D341Med (cell line): ENCODE data around the gene MBOAT2.

Source experiments
- DNase-seq: peaks from one replicate; pipeline ENCODE4 v3.0.0; 2012; ENCODE audit warnings: low spot score

The MBOAT2 gene

DNA sequence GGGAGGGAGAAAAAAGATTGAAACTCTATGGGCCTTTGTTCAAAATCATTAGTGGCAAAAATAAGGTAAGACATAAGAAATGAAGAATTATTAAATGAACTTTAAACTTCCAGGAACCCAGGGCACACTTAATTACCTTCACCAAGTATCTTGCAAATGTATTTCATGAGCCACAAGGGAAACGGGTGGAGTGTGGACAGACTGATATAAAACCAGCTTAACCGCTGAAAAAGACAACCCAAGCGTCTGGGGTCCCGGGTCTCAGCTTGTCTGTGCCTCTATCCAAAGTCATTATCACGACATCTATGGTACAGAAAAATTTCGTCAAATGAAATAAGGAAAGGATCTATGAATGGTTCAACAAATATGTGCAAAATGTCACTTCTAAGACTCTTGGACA lies 13.9 kb upstream of the MBOAT2 start:
- no peak for DNase-seq

DNA sequence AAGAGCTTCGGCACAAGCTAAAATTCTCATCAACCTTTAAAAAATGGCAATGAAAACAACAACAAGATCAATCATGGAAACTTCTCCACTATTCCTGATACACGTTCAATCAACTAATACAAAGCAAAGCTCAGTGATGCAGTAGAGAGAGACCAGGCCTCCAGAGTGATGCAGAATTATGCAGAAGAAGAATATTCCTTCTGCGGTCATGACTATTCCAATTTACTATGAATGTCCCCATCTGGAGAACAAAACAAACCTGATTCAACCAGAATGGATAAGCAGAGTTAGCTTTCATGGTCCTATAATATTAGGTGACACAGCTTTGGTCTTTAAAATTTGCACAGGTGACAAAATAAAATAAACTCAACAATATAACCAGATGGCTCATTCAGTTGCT lies 12.5 kb upstream of the MBOAT2 start:
- no peak for DNase-seq

DNA sequence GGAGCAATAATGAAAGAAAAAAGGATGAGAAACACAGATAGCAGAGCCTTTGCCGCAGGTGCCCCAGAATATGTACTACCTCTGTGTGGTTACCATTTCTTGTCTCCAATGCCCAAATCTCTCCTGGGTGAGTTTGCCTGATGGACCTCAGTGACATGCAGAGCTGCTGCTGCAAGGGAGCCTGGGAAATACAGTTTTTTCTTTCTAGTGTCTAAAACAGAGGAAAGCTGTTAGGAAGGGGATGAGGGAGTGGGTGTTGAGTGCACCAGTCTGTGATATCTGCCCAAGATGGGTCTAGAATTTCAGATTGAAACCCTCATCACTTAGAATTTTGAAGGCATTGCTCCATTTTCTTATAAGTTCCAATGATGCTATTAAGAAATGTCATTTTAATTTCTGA lies 9.9 kb upstream of the MBOAT2 start:
- no peak for DNase-seq

DNA sequence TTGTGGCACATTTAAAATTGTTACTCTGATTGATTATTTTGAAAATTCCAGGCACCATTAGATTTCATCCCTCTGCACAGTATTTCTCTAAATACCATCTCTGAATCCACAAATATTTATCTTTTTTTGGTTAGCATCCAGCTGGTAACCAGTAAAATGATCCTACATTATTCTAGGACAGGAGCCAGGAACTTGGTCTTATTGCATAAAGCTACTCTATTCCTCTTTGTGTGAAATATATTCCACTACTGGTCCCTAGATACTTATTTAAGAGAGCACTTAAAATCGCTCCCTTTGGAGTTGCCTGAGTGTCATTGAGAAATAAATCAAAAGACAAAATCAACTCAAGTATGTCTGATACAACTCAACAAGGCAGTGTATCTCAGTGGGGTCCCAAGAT lies 7.4 kb upstream of the MBOAT2 start:
- DNase-seq = no peak

DNA sequence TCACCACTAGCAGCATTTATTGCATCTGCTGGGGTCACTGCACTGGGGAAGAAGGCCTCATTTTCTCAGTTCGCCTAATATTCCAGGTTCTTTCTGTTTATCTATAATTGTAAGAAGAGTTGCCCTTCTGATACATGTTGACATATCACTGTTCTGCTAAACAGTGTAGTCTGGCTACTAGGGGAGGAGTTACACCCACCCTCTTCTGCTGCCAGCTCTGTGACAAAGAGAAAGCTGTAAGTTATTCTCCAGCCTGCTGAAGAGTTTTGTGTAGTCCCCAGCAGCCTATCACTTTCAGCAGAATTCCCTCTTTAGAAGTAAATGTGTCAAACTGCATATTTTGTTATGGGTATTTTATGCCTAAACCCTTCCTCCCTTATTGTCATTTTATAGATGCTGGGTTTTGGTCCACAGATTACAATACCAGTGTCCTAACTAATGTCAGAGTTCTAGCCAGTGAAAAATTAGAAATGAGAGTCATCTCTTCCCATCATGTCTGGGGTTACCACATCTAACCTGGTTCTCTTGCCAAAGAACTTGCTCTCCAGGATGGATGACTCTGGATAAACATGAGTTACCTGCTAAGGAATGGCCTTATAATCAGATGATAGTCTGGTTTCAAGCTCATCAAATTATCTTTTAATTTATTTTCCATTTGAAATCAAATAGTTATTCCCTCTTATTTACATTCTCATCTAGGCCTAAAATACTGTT lies 5.6 kb upstream of the MBOAT2 start:
- no peak for DNase-seq

DNA sequence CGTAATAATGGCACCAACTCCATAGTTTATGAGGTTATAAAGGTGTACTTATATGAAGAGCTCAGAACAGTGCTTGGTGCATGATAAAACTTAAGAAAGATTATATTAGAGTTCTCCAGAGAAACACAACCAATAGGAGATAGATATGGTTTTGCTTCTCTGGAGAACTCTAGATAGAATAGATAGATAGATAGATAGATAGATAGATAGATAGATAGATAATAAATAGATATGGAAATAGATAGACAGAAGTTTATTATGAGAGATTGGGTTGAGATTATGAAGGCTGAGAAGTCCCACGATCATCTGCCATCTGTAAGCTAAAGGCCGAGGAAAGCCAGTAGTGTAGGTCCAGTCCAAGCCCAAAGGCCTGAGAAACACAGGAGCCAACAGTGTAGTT lies 2.9 kb upstream of the MBOAT2 start:
- no peak for DNase-seq

DNA sequence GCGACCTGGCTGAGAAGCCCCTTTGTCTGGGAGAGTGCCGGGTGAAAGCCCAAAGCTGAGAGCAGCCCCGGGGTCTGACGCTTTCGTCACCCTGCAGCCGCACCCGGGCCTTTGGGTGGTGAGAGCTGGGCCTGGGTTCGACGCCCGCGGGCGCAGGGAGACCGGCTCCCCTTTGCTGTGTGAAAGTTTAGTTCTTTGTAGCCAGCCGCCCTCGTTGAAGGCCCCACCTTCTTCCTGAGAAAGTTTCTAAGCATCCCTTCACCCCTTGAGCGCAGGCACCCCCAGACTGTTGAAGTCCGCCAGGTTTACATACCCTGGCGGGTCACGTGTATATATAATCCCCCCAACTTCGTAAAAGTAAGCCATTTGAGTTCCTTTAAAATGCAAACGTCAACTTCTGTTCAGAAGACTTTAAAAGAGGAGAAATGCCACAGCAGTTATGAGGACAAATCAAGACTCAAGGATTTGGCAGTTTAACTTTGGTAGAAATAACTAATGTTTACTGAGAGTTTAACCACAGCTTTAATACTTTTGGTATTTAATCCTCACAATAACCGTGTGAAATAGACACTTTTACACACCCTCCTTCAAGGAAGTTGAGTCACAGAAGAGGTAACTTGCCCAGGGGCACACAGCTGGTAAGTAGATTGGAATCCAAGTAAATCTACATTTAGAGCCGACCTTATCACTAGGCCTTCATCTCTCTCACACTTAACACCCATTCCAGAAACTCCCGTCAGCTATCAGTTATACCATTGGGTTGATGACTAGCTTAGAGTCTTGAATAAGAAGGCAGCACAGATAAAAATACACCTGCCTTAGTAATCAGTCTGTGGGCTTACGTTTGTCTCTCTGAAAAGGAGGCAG lies 1.1 kb upstream of the MBOAT2 start:
- no peak for DNase-seq

DNA sequence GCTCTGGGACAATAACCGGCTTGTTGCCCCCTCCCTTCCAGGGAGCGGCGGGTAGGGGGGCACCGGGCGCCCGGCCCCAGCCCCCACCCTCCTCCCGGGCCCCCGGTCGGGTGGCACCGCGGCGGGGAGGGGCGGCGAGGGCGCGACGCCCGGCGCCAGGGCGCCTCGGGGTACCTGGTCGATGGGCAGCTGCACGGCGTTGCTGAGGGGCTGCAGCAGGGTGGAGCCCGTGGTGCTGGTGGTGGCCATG lies 193 bp downstream of the MBOAT2 start:
- no peak for DNase-seq

DNA sequence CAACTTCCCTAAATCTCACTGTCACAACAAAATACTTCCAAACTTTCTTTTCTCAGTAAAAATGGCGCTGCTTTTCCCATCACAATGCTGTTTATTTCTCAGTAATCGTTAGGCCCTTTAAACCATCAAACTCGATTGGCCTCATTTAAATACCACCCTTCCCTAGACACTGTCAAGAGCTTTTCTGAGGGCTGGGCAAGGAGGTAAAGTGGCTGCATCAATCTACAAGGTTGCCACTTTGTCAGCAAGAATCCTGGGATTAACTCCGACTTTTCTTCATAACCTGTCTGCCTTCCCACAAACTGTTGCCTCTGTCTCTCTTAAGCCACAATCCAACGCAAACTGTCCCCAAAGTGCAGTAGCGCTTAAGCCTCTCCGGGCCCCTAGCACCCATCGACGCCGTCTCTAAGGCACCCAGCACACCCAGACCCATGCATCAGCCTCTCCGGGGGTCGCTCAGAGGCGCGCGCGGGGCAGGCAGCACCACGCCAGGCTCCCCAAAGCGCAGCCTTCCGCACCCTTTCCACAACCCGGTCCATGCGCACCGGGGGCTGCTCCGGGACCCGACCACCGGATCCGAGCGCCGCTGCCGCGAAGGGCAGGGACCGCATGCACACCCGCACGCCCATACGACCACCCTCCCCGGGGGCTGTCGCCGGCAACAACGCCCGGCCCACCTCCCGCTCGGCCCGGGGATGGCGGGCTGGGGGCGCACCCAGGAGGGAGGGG lies 683 bp downstream of the MBOAT2 start:
- DNase-seq = peak; percentile 59

DNA sequence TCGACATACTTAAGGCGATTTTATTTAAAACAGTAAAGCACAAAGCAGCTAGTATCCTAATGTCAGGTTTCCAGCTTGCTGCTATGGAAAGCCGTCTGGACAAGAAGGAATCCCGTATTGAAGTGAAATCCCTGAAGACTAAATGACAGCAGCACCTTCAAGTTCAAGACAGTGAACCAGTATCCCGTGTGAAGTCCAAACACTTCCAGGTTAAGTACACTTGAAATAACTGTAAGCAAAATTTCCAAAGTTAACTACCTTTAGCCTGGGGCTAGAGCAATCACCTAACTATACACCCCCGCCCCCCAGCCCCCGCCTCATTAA lies 1.2 kb downstream of the MBOAT2 start:
- DNase-seq = no peak

DNA sequence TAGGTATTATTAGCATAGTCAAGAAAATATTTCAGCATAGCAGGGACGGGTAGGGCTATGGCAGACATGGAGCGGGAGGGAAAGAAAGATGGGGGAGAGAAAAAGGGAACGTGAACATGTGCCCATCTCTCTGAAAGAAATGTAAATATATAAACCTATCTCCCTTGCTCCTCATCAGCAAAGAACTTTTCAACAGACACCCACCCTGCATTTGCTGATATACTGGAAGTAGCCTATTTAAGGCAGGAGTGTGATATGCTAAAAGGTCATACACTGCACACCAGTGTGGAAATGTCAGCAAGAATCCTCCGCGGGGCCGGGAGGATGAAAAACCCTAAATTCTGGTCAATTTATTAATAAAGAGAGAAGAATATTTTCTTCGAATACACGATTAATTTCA lies 1.7 kb downstream of the MBOAT2 start:
- no peak for DNase-seq

DNA sequence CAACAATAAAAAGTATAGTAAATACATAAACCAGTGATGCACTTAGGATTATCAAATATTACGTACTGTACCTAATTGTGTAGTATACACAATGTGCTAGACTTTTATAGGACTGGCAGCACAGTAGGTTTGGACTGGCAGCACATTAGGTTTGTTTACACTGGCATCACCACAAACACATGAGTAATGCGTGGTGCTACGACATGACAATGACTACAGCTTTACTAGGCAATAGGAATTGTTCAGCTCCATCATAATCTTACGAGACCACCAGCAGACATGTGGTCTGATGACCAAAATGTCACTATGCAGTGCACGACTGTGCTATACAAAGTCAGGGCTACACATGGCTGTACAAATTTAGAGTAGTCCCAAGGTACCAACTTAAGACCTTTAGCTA lies 2.3 kb downstream of the MBOAT2 start:
- no peak for DNase-seq

DNA sequence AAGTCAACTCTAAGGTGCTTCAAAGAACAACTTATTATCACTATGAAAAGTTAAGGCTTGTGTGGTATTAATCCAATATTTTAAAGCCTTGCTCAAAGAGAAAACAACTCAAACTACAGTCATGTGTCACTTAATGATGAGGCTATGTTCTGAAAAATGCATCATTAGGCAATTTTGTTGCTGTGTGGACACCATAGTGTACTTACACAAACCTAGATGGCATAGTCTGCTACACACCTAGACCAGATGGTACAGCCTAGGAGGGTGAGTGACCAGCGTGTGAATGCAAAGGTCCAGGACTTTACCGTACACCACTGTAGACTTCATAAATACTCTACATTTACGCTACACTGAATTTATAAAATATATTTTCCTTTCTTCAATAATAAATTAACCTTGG lies 3.0 kb downstream of the MBOAT2 start:
- DNase-seq = no peak

DNA sequence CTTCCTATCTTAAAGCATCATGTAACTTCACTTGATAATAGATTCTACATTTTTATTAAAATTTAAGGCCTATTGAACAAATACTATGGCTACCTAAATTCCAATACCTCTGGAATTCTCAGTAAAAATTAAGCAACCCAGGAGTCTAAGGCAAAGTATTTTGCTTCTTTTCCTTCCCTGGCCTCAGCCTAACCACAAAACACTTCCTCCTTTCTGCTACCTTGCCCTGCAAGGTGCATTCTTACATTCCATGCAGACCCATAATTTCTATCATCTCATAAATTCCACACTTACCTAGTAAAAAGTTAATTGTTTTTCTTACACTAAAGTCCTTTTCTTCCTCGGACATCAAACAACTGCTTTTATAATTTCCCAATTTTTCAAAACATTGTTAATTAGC lies 3.7 kb downstream of the MBOAT2 start:
- no peak for DNase-seq

DNA sequence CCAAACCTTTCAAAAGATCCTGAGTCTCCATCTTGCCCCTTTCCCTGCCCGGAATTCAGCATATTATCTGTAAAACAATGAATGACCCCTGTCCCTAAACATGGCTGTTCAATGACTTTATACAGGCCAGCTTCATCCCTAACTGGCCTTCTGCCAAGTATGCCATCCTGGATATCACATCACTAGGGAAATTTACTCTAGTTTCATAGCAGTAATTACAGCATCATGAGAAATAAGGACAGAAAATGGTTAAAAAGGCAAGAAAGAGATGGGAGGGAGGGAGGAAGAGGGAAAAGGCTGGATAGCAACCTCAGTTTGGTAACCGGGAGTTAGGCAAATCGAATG lies 4.4 kb downstream of the MBOAT2 start:
- no peak for DNase-seq

DNA sequence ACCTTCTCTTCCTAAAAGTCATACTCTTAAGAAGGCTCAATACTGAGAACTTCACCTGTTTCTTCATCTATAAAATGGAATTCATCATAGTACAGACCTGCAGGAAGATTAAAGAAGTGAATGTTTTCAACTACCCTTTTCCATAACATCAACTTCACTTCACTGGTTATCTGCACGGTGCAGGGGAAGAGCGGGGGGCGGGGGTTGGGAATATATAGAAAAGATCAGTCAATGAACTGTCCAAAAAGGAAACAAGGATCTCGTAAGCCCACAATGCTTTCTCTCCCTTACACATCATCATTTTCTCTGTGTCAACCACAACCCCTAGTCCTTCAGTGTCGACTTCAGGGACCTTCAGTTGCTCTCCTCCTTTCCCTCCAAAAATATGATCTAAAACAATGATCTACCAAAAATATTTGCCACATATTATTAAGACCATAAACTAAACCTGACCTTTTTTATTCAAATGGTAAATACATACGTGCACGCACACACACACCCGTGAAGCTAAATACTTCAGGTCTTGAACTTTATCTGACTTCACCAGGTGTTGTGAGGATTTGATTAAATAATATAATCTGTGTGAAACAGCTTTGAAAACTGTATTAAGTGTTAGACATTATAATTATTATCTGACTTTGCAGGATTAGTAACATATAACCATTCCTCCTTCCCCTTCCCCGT lies 4.9 kb downstream of the MBOAT2 start:
- DNase-seq = no peak

DNA sequence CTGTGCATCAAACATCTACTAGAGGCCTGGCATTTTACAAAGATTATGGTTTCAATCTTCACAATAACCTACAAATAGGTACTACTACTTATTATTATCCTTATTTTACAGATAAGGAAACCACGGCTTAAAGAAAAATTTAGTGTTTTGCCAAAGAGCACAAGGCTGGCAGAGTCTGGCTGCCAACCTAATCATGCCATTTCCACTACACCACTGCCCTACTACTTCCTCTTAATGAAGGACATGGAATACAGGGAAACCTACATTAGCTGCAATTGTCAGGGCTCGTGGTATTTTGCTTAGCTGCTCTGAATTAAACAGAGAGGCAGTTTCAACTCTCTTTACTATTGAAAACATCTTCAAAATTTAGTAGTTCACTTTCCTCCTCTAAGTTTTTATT lies 5.9 kb downstream of the MBOAT2 start:
- no peak for DNase-seq

DNA sequence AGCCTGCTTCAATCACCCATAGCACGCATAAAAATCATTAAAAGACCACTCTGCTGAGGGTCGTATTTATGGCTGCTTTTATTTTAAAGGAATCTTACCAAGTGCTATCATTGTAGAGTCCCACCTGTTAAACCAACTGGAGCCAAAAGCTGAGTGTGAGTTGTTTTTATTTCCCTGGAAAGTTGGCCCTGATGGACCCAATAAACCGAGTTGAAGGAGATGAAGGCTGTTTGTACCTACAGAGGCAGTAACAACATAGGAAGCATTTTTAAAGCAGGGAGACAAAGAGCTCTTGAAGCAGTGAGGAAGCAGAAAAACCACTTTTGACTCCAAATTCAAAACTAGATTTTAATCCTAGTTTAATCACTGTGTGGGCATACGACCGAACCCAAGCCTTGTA lies 6.4 kb downstream of the MBOAT2 start:
- no peak for DNase-seq

DNA sequence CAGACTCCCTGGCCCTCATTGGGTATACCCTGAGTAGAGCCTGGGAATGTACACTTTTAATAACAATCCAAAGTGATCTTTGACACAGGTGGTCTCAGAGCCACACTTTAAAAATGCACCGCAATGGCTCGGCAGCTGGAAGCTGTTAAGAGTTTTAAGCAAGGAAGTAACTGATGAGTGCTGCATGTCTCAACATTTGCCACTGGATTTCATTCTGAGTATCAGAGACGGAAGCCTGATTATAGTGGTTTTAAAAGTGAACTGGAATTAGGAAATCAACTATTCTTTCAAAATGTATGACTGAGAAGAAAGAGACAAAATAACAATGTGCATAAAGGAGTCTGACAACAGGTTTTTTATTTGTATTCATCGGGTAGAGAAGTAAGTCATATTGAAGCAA lies 7.5 kb downstream of the MBOAT2 start:
- DNase-seq = no peak

DNA sequence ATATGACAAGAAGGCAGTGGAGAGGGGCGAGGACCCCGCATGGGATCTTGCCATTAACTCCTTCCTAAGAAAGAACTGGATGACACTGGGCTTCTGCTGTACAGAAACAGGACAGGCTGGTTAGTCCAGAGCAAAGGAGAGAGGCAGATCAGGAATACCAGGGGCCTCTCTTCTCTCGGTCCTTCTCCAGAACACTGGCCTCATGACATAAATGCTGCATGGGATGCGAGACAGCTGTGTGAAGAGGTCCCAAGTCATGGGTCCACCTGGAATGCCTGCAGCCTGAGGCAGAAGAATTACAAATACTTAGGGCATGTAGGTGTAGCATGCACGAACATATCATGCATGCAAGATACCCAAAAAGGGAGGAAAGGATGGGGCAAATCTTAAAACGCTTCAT lies 9.1 kb downstream of the MBOAT2 start:
- no peak for DNase-seq

DNA sequence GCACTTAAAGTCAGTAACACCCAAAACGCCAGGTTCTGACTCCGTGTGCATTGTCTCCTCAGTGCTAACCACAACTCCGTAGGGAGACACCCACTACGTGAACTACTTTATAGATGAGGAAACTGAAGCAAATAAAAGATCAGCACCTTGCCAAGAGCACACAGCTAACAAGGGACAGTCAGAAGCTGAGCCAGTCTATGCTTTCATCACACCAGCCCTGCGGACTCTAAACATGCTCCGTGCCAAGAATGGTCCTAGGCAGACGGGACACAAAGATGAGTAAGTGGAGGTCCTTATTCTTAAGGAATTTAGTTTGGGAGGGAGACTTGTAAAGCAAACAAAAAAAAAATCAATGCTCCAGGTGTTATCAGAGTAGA lies 9.6 kb downstream of the MBOAT2 start:
- DNase-seq = no peak

DNA sequence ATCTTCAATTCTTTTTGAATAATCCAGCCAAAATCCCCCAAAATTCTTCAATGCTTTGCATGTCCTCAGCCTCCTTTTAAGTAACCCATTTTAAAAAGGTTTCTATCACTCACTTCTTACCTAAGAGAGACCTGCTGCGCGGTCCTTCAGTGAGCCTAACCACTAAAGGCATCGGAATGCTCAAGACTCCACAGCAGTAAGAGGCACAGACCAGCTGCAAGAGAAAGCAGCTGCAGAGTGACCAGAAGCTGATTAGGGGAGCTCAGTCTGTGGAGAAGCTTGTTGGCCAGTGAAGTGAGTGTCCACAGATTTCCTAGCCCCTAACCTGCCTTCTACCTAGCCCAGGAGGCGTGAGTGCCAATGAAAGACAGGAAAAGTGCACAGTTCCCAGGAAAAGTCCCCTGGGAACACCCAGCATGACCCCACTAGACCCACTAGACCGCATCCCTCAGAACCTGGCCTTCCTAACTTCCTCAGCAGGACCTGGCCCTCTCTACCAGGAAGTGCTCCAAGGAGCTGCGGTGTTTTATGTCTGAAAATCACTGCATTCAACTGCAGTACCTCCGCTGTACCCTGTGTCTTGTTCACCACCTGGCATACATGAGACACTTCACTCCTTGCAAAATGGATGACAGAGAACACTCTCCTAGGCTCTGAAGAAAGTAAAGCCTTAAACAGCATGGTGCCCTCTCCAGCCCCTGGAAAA lies 10.1 kb downstream of the MBOAT2 start:
- no peak for DNase-seq

DNA sequence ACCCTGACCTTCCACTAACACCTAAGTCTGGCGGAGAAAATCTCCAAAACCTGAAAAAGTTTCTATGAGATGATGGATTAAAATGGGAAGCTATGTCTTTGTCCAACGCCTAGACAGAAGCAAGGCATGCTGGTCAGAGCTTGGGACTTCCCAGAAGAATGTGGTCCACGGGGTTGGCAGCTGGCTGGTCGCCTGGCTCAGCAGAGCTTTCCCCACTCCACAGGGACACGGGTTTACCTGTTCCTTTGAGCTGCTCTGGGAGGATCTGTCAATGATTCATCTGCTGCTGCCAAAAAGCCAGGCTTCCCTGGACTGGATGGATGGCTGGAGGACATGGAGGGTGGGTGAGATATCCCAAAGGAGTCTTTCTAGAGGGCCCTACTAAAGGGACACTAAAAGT lies 10.8 kb downstream of the MBOAT2 start:
- no peak for DNase-seq
